ENCODE measurements around the gene CD300H.

- TF ChIP-seq CTCF (IDR thresholded peaks at IDR 0.05) = no peak
- no peak for TF ChIP-seq EZH2 (IDR thresholded peaks at IDR 0.05)
These were observed 42.5 kb downstream of the CD300H start for GRCh38 chr17:74524653-74525464.

Data from neural progenitor cell (in vitro differentiated cells).